HUES6 (cell line): ENCODE data around the gene TCF25.

Source experiments
- H3K27ac ChIP-seq: 2 replicates; pipeline ENCODE4 v1.7.0; 2013; ENCODE audit warnings: low read depth, mild to moderate bottlenecking, low read length, inconsistent platforms
- H3K27me3 ChIP-seq: 2 replicates; pipeline ENCODE4 v1.6.1; 2013; ENCODE audit warnings: low read length; ENCODE audit not compliant: control insufficient read depth, insufficient read depth
- H3K36me3 ChIP-seq: 2 replicates; pipeline ENCODE4 v1.6.1; 2013; ENCODE audit warnings: low read length; ENCODE audit not compliant: control insufficient read depth, insufficient read depth
- H3K4me1 ChIP-seq: 2 replicates; pipeline ENCODE4 v1.6.1; 2013; ENCODE audit warnings: low read length; ENCODE audit not compliant: control insufficient read depth, insufficient read depth
- H3K4me3 ChIP-seq: 2 replicates; pipeline ENCODE4 v1.5.1; 2013; ENCODE audit warnings: low read depth, low read length
- H3K9ac ChIP-seq: one replicate; pipeline ENCODE4 v1.6.1; 2013; ENCODE audit warnings: mild to moderate bottlenecking, low read length
- H3K9me3 ChIP-seq: 2 replicates; pipeline ENCODE4 v1.6.1; 2013; ENCODE audit warnings: low read depth, low read length; ENCODE audit not compliant: control insufficient read depth, insufficient read depth

TCF25 gene

GRCh38 chr16:89900885-89901284, 27.5 kb downstream of the TCF25 start:
- Histone ChIP-seq H3K9ac (no peak overlapping the region), H3K4me1 (no peaks in the 10 kb centered on the region), H3K27ac (no peak overlapping the region; the same call in 1 of the 2 replicates), H3K27me3 (no peaks in the 10 kb centered on the region), H3K4me3 (no peak overlapping the region), H3K36me3 (peaks cover 77% of the 10 kb centered on the region), H3K9me3 (no peaks in the 10 kb centered on the region)

- Histone ChIP-seq H3K4me3 (no peak overlapping the region), H3K9ac (no peak overlapping the region), H3K36me3 (peaks cover 77% of the 10 kb centered on the region), H3K4me1 (no peaks in the 10 kb centered on the region), H3K9me3 (peaks cover 10% of the 10 kb centered on the region), H3K27ac (no peak overlapping the region), H3K27me3 (no peaks in the 10 kb centered on the region)
These were observed 29.6 kb downstream of the TCF25 start for GRCh38 chr16:89902980-89903379.

GRCh38 chr16:89903908-89904515, 30.6 kb downstream of the TCF25 start:
- Histone ChIP-seq H3K27me3 (no peaks in the 10 kb centered on the region), H3K4me1 (no peaks in the 10 kb centered on the region), H3K27ac (no peak overlapping the region), H3K9ac (no peak overlapping the region), H3K9me3 (peaks cover 13% of the 10 kb centered on the region), H3K4me3 (no peak overlapping the region), H3K36me3 (peaks cover 75% of the 10 kb centered on the region)

- H3K36me3 ChIP-seq, result peaks cover 73% of the 10 kb centered on the region
- peaks cover 13% of the 10 kb centered on the region for H3K9me3 ChIP-seq
These were observed 31.5 kb downstream of the TCF25 start for GRCh38 chr16:89904606-89905510.

GRCh38 chr16:89905511-89906139, 32.2 kb downstream of the TCF25 start:
- no peaks in the 10 kb centered on the region for H3K27me3 ChIP-seq
- H3K9ac ChIP-seq, result no peak overlapping the region
- H3K36me3 ChIP-seq, result peaks cover 68% of the 10 kb centered on the region
- H3K9me3 ChIP-seq, result peaks cover 13% of the 10 kb centered on the region
- H3K27ac ChIP-seq, result no peak overlapping the region
- H3K4me1 ChIP-seq, result peaks cover 6% of the 10 kb centered on the region; the same call in 1 of the 2 replicates
- no peak overlapping the region for H3K4me3 ChIP-seq

More at GRCh38 chr16:89904606-89905510, 31.5 kb downstream of the TCF25 start:
- H3K27me3 ChIP-seq, result no peaks in the 10 kb centered on the region
- H3K9ac ChIP-seq, result no peak overlapping the region
- H3K4me3 ChIP-seq, result no peak overlapping the region
- H3K27ac ChIP-seq, result no peak overlapping the region
- peaks cover 3% of the 10 kb centered on the region; the same call in 1 of the 2 replicates for H3K4me1 ChIP-seq

GRCh38 chr16:89906140-89907025, 33.0 kb downstream of the TCF25 start:
- H3K4me3 ChIP-seq, result no peak overlapping the region
- H3K27ac ChIP-seq, result no peak overlapping the region
- peaks cover 13% of the 10 kb centered on the region for H3K9me3 ChIP-seq
- H3K9ac ChIP-seq, result no peak overlapping the region
- H3K4me1 ChIP-seq, result peaks cover 6% of the 10 kb centered on the region; the same call in 1 of the 2 replicates
- no peaks in the 10 kb centered on the region for H3K27me3 ChIP-seq
- H3K36me3 ChIP-seq, result peaks cover 69% of the 10 kb centered on the region

GRCh38 chr16:89907055-89907814, 33.8 kb downstream of the TCF25 start:
- no peak overlapping the region for H3K9ac ChIP-seq
- H3K36me3 ChIP-seq, result peaks cover 75% of the 10 kb centered on the region
- H3K4me3 ChIP-seq, result no peak overlapping the region
- peaks cover 13% of the 10 kb centered on the region for H3K9me3 ChIP-seq
- H3K27ac ChIP-seq, result no peak overlapping the region
- no peaks in the 10 kb centered on the region for H3K27me3 ChIP-seq
- H3K4me1 ChIP-seq, result peaks cover 6% of the 10 kb centered on the region; the same call in 1 of the 2 replicates

- no peak overlapping the region for H3K9ac ChIP-seq
- H3K36me3 ChIP-seq, result peaks cover 75% of the 10 kb centered on the region
- H3K27ac ChIP-seq, result no peak overlapping the region
- peaks cover 13% of the 10 kb centered on the region for H3K9me3 ChIP-seq
- peaks cover 6% of the 10 kb centered on the region; the same call in 1 of the 2 replicates for H3K4me1 ChIP-seq
- no peak overlapping the region for H3K4me3 ChIP-seq
- no peaks in the 10 kb centered on the region for H3K27me3 ChIP-seq
These were observed 34.8 kb downstream of the TCF25 start for GRCh38 chr16:89908236-89908635.

GRCh38 chr16:89909777-89910716, 36.7 kb downstream of the TCF25 start:
- Histone ChIP-seq H3K9me3 (peaks cover 13% of the 10 kb centered on the region), H3K36me3 (peaks cover 66% of the 10 kb centered on the region), H3K27ac (no peak overlapping the region; the same call in 1 of the 2 replicates), H3K4me3 (no peak overlapping the region), H3K27me3 (no peaks in the 10 kb centered on the region), H3K4me1 (peaks cover 6% of the 10 kb centered on the region; the same call in 1 of the 2 replicates), H3K9ac (peak overlapping the region; percentile 25)
